ENCODE measurements around the gene REXO1.

GRCh38 chr19:1853295-1854038 is 5.2 kb upstream of the REXO1 start:
- TF ChIP-seq RNF219 (CRISPR knock-in tag; IDR thresholded peaks at IDR 0.05) (no peak), SNAPC2 (CRISPR knock-in tag; IDR thresholded peaks at IDR 0.05) (no peak), MXD3 (CRISPR knock-in tag; IDR thresholded peaks at IDR 0.05) (no peak), ZBTB43 (CRISPR knock-in tag; conservative IDR thresholded peaks at IDR 0.05) (no peak), TBL1XR1 (IDR thresholded peaks at IDR 0.05; ENCODE audit: borderline replicate concordance, low read length, partially characterized antibody) (no peak), FOXM1 (CRISPR knock-in tag; IDR thresholded peaks at IDR 0.05) (no peak), SNAI1 (CRISPR knock-in tag; IDR thresholded peaks at IDR 0.05; ENCODE audit: borderline replicate concordance) (no peak), TEAD3 (CRISPR knock-in tag; optimal IDR thresholded peaks at IDR 0.05; ENCODE audit: borderline replicate concordance) (peak; percentile 36)
- TF ChIP-seq, protein P1, sequence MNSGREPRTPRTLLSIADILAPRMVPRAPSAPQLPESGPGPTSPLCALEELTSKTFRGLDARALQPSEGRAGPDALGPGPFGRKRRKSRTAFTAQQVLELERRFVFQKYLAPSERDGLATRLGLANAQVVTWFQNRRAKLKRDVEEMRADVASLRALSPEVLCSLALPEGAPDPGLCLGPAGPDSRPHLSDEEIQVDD (CRISPR knock-in tag; IDR thresholded peaks at IDR 0.05; ENCODE audit: borderline replicate concordance), result no peak
- TF ChIP-seq, protein P2, sequence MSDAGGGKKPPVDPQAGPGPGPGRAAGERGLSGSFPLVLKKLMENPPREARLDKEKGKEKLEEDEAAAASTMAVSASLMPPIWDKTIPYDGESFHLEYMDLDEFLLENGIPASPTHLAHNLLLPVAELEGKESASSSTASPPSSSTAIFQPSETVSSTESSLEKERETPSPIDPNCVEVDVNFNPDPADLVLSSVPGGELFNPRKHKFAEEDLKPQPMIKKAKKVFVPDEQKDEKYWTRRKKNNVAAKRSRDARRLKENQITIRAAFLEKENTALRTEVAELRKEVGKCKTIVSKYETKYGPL (CRISPR knock-in tag; IDR thresholded peaks at IDR 0.05), result no peak

Measured in HepG2 (cell line).